H1 (cell line): ENCODE data around the gene EIF2A. TPM values are rescaled to one million over a fixed set of nuclear protein-coding genes. Genes with fewer than 3 reads are reported as not detected.

Source experiments
- CTCF ChIA-PET: fragments of 300-600 bp; sonication (Branson Sonifier 250); formaldehyde crosslinking; loops from one replicate; lab custom pipeline; 2021; ENCODE audit not compliant: partially characterized antibody; lab: Charles Lee
- POLR2A ChIA-PET: fragments of 300-600 bp; sonication (Branson Sonifier 250); formaldehyde crosslinking; loops from one replicate; lab custom pipeline; 2021; ENCODE audit warnings: inconsistent platforms; ENCODE audit not compliant: partially characterized antibody; lab: Charles Lee
- DNase-seq, 2 experiments: peaks; one replicate each; pipeline versions ENCODE4 v3.0.0 to v3.0.0-alpha.2; 2010 to 2022; ENCODE audit warnings: low spot score in 2 of 2, low read depth in 1 of 2, mixed read lengths in 1 of 2
- FAIRE-seq: peaks from 2 replicates; lab custom pipeline; 2011; peaks lifted over from hg19 to GRCh38; lab: Jason Lieb, UNC
- H2AFZ ChIP-seq: 2 replicates; pipeline ENCODE4 v1.8.1; 2012; ENCODE audit warnings: low read length, inconsistent platforms
- H2AK5ac ChIP-seq: 2 replicates; pipeline ENCODE4 v1.6.1; 2013; ENCODE audit warnings: low read depth, low read length
- H2BK120ac ChIP-seq: replicated peaks from 2 replicates; pipeline ENCODE3; 2013; ENCODE audit warnings: low read depth, low read length, inconsistent platforms
- H2BK12ac ChIP-seq: 2 replicates; pipeline ENCODE4 v1.6.1; 2013; ENCODE audit warnings: low read depth, low read length
- H2BK15ac ChIP-seq: 2 replicates; pipeline ENCODE4 v1.6.1; 2013; ENCODE audit warnings: low read length
- H2BK20ac ChIP-seq: 2 replicates; pipeline ENCODE4 v1.6.1; 2013; ENCODE audit warnings: low read length
- H2BK5ac ChIP-seq: 2 replicates; pipeline ENCODE4 v1.6.1; 2013; ENCODE audit warnings: low read depth, low read length
- H3K14ac ChIP-seq: 2 replicates; pipeline ENCODE4 v1.6.1; 2013; ENCODE audit warnings: inconsistent platforms; ENCODE audit not compliant: insufficient read length
- H3K18ac ChIP-seq: 2 replicates; pipeline ENCODE4 v1.6.1; 2013; ENCODE audit warnings: low read length; ENCODE audit errors: extremely low read depth
- H3K23ac ChIP-seq: 2 replicates; pipeline ENCODE4 v1.6.1; 2013; ENCODE audit warnings: inconsistent platforms; ENCODE audit not compliant: insufficient read length
- H3K23me2 ChIP-seq: 2 replicates; pipeline ENCODE4 v1.6.1; 2013; ENCODE audit warnings: low read depth, low read length
- H3K27ac ChIP-seq: 2 replicates; pipeline ENCODE4 v1.6.1; 2011; ENCODE audit warnings: low read depth, low read length, inconsistent platforms
- H3K27me3 ChIP-seq, 4 experiments: replicated peaks in 1 of 4; 1 replicate in 1 of 4; 2 replicates in 3 of 4; pipeline versions ENCODE4 v1.6.1 to v1.8.1; 2011 to 2013; ENCODE audit warnings: low read length in 3 of 4, mild to moderate bottlenecking in 3 of 4, inconsistent platforms in 2 of 4, mixed read lengths in 2 of 4, moderate library complexity in 1 of 4; ENCODE audit not compliant: control insufficient read depth in 3 of 4, insufficient read depth in 3 of 4; ENCODE audit errors: extremely low read depth in 1 of 4
- H3K36me3 ChIP-seq, 4 experiments: 2 replicates each; pipeline versions ENCODE4 v1.6.1 to v1.8.1; 2011 to 2013; ENCODE audit warnings: mild to moderate bottlenecking in 4 of 4, low read length in 3 of 4, moderate library complexity in 2 of 4, control low read depth in 1 of 4, inconsistent platforms in 1 of 4; ENCODE audit not compliant: insufficient read depth in 4 of 4, control insufficient read depth in 2 of 4
- H3K4ac ChIP-seq: replicated peaks from 2 replicates; pipeline ENCODE3; 2013; ENCODE audit warnings: low read length, low read depth, mixed read lengths, inconsistent platforms; ENCODE audit not compliant: insufficient read length
- H3K4me1 ChIP-seq, 4 experiments: replicated peaks in 1 of 4; 1 replicate in 1 of 4; 2 replicates in 3 of 4; pipeline versions ENCODE4 v1.6.1 to v1.8.1; 2011 to 2013; ENCODE audit warnings: low read length in 3 of 4, inconsistent platforms in 2 of 4, mixed read lengths in 1 of 4; ENCODE audit not compliant: insufficient read depth in 4 of 4, control insufficient read depth in 3 of 4
- H3K4me2 ChIP-seq, 2 experiments: 2 replicates each; pipeline versions ENCODE4 v1.6.1 to v1.8.1; 2011 to 2013; ENCODE audit warnings: low read depth in 2 of 2, low read length in 2 of 2, control low read depth in 1 of 2, inconsistent platforms in 1 of 2, mild to moderate bottlenecking in 1 of 2; ENCODE audit not compliant: insufficient read depth in 1 of 2
- H3K4me3 ChIP-seq, 4 experiments: fragments of 200-600, 300-600 bp in 1 of 4; sonication (generic), shearing (Covaris generic), sonication (Bioruptor Twin) in 1 of 4; 2 replicates each; pipeline versions ENCODE4 v1.5.1 to v1.8.1; 2011 to 2016; ENCODE audit warnings: low read length in 4 of 4, low read depth in 3 of 4, control low read depth in 2 of 4, inconsistent platforms in 2 of 4, mild to moderate bottlenecking in 2 of 4, mixed read lengths in 1 of 4, moderate library complexity in 1 of 4; ENCODE audit not compliant: insufficient read depth in 2 of 4; ENCODE audit errors: extremely low read depth in 1 of 4
- H3K56ac ChIP-seq: replicated peaks from 2 replicates; pipeline ENCODE3; 2013; ENCODE audit warnings: low read depth, mild to moderate bottlenecking, mixed read lengths, low read length, inconsistent platforms; ENCODE audit not compliant: insufficient read length
- H3K79me1 ChIP-seq: 2 replicates; pipeline ENCODE4 v1.6.1; 2013; ENCODE audit warnings: low read depth, low read length, control low read depth
- H3K79me2 ChIP-seq, 2 experiments: 2 replicates each; pipeline versions ENCODE4 v1.6.1 to v1.8.1; 2012 to 2013; ENCODE audit warnings: low read length in 2 of 2, mild to moderate bottlenecking in 2 of 2, inconsistent platforms in 1 of 2; ENCODE audit not compliant: insufficient read depth in 2 of 2, control insufficient read depth in 1 of 2
- H3K9ac ChIP-seq, 4 experiments: replicated peaks in 1 of 4; 1 replicate in 1 of 4; 2 replicates in 3 of 4; pipeline versions ENCODE4 v1.6.1 to v1.8.1; 2011 to 2013; ENCODE audit warnings: low read depth in 3 of 4, low read length in 3 of 4, control low read depth in 2 of 4, mild to moderate bottlenecking in 2 of 4, moderate library complexity in 2 of 4, inconsistent platforms in 1 of 4; ENCODE audit errors: extremely low read depth in 1 of 4
- H3K9me3 ChIP-seq, 2 experiments: 2 replicates each; pipeline versions ENCODE4 v1.6.1 to v1.8.1; 2012 to 2013; ENCODE audit warnings: mild to moderate bottlenecking in 2 of 2, moderate library complexity in 2 of 2, control low read depth in 1 of 2, inconsistent platforms in 1 of 2, low read depth in 1 of 2, low read length in 1 of 2, mixed read lengths in 1 of 2; ENCODE audit not compliant: insufficient read depth in 2 of 2
- H4K20me1 ChIP-seq, 2 experiments: replicated peaks in 1 of 2; 2 replicates each; pipeline versions ENCODE3 to v1.8.1; 2011 to 2013; ENCODE audit warnings: inconsistent platforms in 2 of 2, low read length in 2 of 2, mild to moderate bottlenecking in 1 of 2; ENCODE audit not compliant: insufficient read depth in 2 of 2, control insufficient read depth in 1 of 2
- H4K5ac ChIP-seq: 2 replicates; pipeline ENCODE4 v1.6.1; 2013; ENCODE audit warnings: low read length, low read depth, mixed read lengths, inconsistent platforms; ENCODE audit not compliant: insufficient read length
- H4K8ac ChIP-seq: 2 replicates; pipeline ENCODE4 v1.8.0; 2013; ENCODE audit warnings: mild to moderate bottlenecking, moderate library complexity, low read length, inconsistent platforms; ENCODE audit not compliant: insufficient read depth; ENCODE audit errors: extremely low read depth
- H4K91ac ChIP-seq: replicated peaks from 2 replicates; pipeline ENCODE3; 2013; ENCODE audit warnings: low read length, mixed read lengths, inconsistent platforms; ENCODE audit not compliant: insufficient read length
- CREB1 ChIP-seq: IDR thresholded peaks from 2 replicates; pipeline ENCODE4 v1.6.1; 2012; ENCODE audit warnings: inconsistent platforms
- GTF2F1 ChIP-seq: IDR thresholded peaks from 2 replicates; pipeline ENCODE4 v1.6.1; 2012; ENCODE audit warnings: low read depth, low read length, improper control_type of control experiment, borderline replicate concordance
- HDAC2 ChIP-seq, 2 experiments: fragments of 300-600 bp in 1 of 2; sonication (generic) in 1 of 2; IDR thresholded peaks; 2 replicates each; pipeline ENCODE4 v1.6.1; 2011 to 2012; ENCODE audit warnings: low read depth in 2 of 2, low read length in 2 of 2, mild to moderate bottlenecking in 2 of 2, moderate library complexity in 2 of 2, borderline replicate concordance in 1 of 2, inconsistent platforms in 1 of 2
- KDM5A ChIP-seq: fragments of 200-600 bp; IDR thresholded peaks from 2 replicates; pipeline ENCODE4 v1.7.1; 2012; ENCODE audit warnings: mild to moderate bottlenecking, low read length, inconsistent platforms, mixed read lengths
- RXRA ChIP-seq: IDR thresholded peaks from 2 replicates; pipeline ENCODE4 v1.6.1; 2011; ENCODE audit warnings: low read depth, mild to moderate bottlenecking, low read length, moderate library complexity; ENCODE audit not compliant: insufficient read depth
- SP4 ChIP-seq: IDR thresholded peaks from 2 replicates; pipeline ENCODE4 v1.6.1; 2012; ENCODE audit warnings: low read length, inconsistent platforms
- TCF12 ChIP-seq: IDR thresholded peaks from 2 replicates; pipeline ENCODE4 v1.6.1; 2011; ENCODE audit warnings: low read depth, mild to moderate bottlenecking, low read length
- USF2 ChIP-seq: IDR thresholded peaks from 2 replicates; pipeline ENCODE4 v1.6.1; 2011; ENCODE audit warnings: low read length, improper control_type of control experiment
- WGBS, 2 experiments: shearing (Covaris generic) in 1 of 2; methylation state at CpG; one replicate each; pipeline versions ENCODE4 v1.1.6 to v1.1.7; 2013 to 2015; ENCODE audit warnings: low lambda C conversion rate in 2 of 2, mixed read lengths in 2 of 2, inconsistent platforms in 1 of 2, low coverage in 1 of 2, missing lambda C conversion rate in 1 of 2; ENCODE audit not compliant: insufficient replicate concordance in 2 of 2, insufficient coverage in 1 of 2, insufficient read length in 1 of 2; ENCODE audit errors: extremely low coverage in 1 of 2, missing lambda C conversion rate in 1 of 2; 5-methylcytosine and 5-hydroxymethylcytosine counted together
- polyA plus RNA-seq, 7 experiments: library from polyadenylated mRNA; depleted of rRNA in 3 of 7; stranded (reverse) in 5 of 7; unstranded in 2 of 7; fragments of >200 nt in 5 of 7; fragments of 200-250 nt in 2 of 7; gene quantifications; 1 replicate in 5 of 7; 2 replicates in 1 of 7; 4 replicates in 1 of 7; pipeline versions ENCODE4 v1.2.1 to v1.2.3, GENCODE V29; 2011 to 2013; ENCODE audit warnings: missing spikeins in 2 of 7, mixed read lengths in 2 of 7
- total RNA-seq: library from RNA; stranded (reverse); fragmentation: NEBNext Ultra II Directional; extraction: Animal tissue kit (Norgen Biotek cat#: 25700); gene quantifications from 2 replicates; pipeline ENCODE4 v1.2.1, GENCODE V29; 2021
- TF ChIP-seq, protein P1 (sequence below): IDR thresholded peaks from 2 replicates; pipeline ENCODE4 v1.6.1; 2011; ENCODE audit warnings: low read depth, mild to moderate bottlenecking, low read length; ENCODE audit not compliant: insufficient read depth

EIF2A gene
- total and polyA plus RNA-seq, 2 of the 8 experiments (the other 6 are each of a cell fraction or from before 2014, with no cell fraction given), result 59.3 to 91.6 TPM

DNA sequence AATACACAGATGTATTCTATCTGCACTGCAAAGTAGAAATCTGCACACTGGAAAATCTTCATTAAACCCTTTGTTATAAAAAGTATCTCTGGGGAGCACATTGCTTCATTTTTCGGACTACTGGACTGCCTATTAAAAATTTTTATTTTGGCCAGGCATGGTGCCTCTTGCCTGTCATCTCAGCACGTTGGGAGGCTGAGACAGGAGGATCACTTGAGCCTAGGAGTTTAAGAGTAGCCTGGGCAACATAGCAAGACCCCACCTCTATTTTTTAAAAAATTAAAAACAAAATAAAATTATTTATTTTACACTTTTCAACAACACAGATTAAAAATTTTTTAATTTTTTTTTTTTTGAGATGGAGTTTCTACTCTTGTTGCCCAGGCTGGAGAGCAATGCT is 6.3 kb upstream of the EIF2A start:
- H2BK5ac ChIP-seq, result no peak overlapping the region
- no peak overlapping the region for H4K8ac ChIP-seq
- H2BK15ac ChIP-seq, result no peak overlapping the region
- H3K36me3 ChIP-seq, result peaks cover 4 to 36% (median 12%) of the 10 kb centered on the region in 4 experiments; a peak in 6 of 8 replicates
- no peak overlapping the region for H2AK5ac ChIP-seq
- H3K14ac ChIP-seq, result no peak overlapping the region
- H3K27me3 ChIP-seq, result no peaks in the 10 kb centered on the region
- no peak overlapping the region for H2BK120ac ChIP-seq
- H3K79me1 ChIP-seq, result no peaks in the 10 kb centered on the region; the same call in 1 of the 2 replicates
- H4K5ac ChIP-seq, result no peak overlapping the region
- CTCF ChIA-PET, result interaction anchor here (1.1 to 2.3 kb wide), 2 partner anchors 10 to 12 kb away, joined by 4 to 6 read pairs; no protein-coding TSS in a partner anchor
- H2AFZ ChIP-seq, result no peak overlapping the region
- no peak overlapping the region for H4K91ac ChIP-seq
- H3K9me3 ChIP-seq, result no peaks in the 10 kb centered on the region
- H2BK12ac ChIP-seq, result no peak overlapping the region
- H3K4me2 ChIP-seq, result no peak overlapping the region
- POLR2A ChIA-PET, result no interaction called here
- H3K18ac ChIP-seq, result no peak overlapping the region
- H3K79me2 ChIP-seq, result peaks cover 0 to 34% of the 10 kb centered on the region in 2 experiments; a peak in 2 of 4 replicates
- WGBS, 2 experiments, result 83% methylated on average over 2 of the region's 2 CpGs; no CpG with 5 or more reads in 1 of the 2 experiments
- H3K9ac ChIP-seq, result no peak overlapping the region
- no peak overlapping the region for H3K56ac ChIP-seq
- no peaks in the 10 kb centered on the region; the same call in 1 of the 2 replicates for H3K23me2 ChIP-seq
- H4K20me1 ChIP-seq, result peaks cover under 1 to 1% of the 10 kb centered on the region in 2 experiments
- no peak for FAIRE-seq
- no peak overlapping the region for H3K4me3 ChIP-seq
- H3K4ac ChIP-seq, result no peak overlapping the region
- no peak overlapping the region for H3K27ac ChIP-seq
- no peak for DNase-seq
- no peaks in the 10 kb centered on the region for H3K4me1 ChIP-seq
- H3K23ac ChIP-seq, result no peak overlapping the region
- H2BK20ac ChIP-seq, result no peak overlapping the region
- TF ChIP-seq RXRA, result no peak
- TF ChIP-seq CREB1, result no peak
- TF ChIP-seq GTF2F1, result no peak
- no peak for TF ChIP-seq SP4
- TF ChIP-seq, protein P1, sequence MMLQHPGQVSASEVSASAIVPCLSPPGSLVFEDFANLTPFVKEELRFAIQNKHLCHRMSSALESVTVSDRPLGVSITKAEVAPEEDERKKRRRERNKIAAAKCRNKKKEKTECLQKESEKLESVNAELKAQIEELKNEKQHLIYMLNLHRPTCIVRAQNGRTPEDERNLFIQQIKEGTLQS, result no peak
- no peak for TF ChIP-seq KDM5A
- TF ChIP-seq USF2, result no peak
- no peak for TF ChIP-seq TCF12
- TF ChIP-seq HDAC2 (IDR thresholded peaks at IDR 0.05; ENCODE audit: borderline replicate concordance in 1 of 2, low read depth in 2 of 2, low read length in 2 of 2), result no peak
